AG10803 (cell line): Measurements from ENCODE around the gene RASGEF1C.

ENCODE experiments used
- DNase-seq: peaks from one replicate; pipeline ENCODE4 v3.0.0; 2010; ENCODE audit warnings: low read depth
- H3K4me3 ChIP-seq: 2 replicates; pipeline ENCODE4 v1.5.1; 2011; ENCODE audit warnings: mild to moderate bottlenecking, low read length, control low read depth
- CTCF ChIP-seq: conservative IDR thresholded peaks from 2 replicates; pipeline ENCODE4 v1.5.1; 2011; ENCODE audit warnings: mild to moderate bottlenecking, low read length, control low read depth, inconsistent platforms

RASGEF1C gene

GRCh38 chr5:180160215-180160614 is 48.8 kb downstream of the RASGEF1C start:
- no peak for DNase-seq
- TF ChIP-seq CTCF: no peak
- no peak overlapping the region for H3K4me3 ChIP-seq

- TF ChIP-seq CTCF: no peak
- no peak overlapping the region for H3K4me3 ChIP-seq
- DNase-seq: no peak
Measured at GRCh38 chr5:180159756-180160155, 49.3 kb downstream of the RASGEF1C start.

- no peak for DNase-seq
- no peak overlapping the region for H3K4me3 ChIP-seq
- no peak for TF ChIP-seq CTCF
Measured at GRCh38 chr5:180157866-180158265, 51.1 kb downstream of the RASGEF1C start.

- no peak for TF ChIP-seq CTCF
- H3K4me3 ChIP-seq: no peak overlapping the region
- no peak for DNase-seq
Measured at GRCh38 chr5:180156141-180156540, 52.9 kb downstream of the RASGEF1C start.

- no peak overlapping the region for H3K4me3 ChIP-seq
- no peak for TF ChIP-seq CTCF
- DNase-seq: no peak
Measured at GRCh38 chr5:180155365-180155926, 53.6 kb downstream of the RASGEF1C start.

- no peak overlapping the region for H3K4me3 ChIP-seq
- no peak for TF ChIP-seq CTCF
- no peak for DNase-seq
Measured at GRCh38 chr5:180154821-180155364, 54.1 kb downstream of the RASGEF1C start.

- no peak for TF ChIP-seq CTCF
- no peak overlapping the region for H3K4me3 ChIP-seq
- DNase-seq: no peak
Measured at GRCh38 chr5:180153991-180154390, 55.0 kb downstream of the RASGEF1C start.
